Measurements from ENCODE around the gene HIRA. TPM values are rescaled to one million over a fixed set of nuclear protein-coding genes. Genes with fewer than 3 reads are reported as not detected.

The HIRA gene
- total and polyA plus RNA-seq, 9 of the 15 experiments (the other 6 are each of a cell fraction or from before 2014, with no cell fraction given): 0.96 to 132 (median 58.4) TPM

DNA sequence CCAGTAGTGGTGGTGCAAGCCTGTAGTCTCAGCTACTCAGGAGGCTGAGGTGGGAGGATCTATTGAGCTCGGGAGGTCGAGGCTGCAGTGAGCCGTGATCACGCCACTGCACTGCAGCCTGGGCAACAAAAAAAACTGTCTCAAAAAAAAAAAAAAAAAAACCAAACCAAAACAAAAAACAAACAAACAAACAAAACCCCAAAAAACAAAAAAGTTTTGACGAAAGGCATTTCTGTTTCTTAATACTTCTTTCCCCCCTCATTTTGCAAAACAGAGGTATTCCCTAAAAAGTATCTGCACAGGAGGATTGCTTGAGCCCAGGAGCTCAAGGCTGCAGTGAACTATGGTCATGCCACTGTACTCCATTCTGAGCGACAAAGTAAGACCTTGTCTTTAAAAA lies 11.2 kb downstream of the HIRA start (continued):
- TF ChIP-seq SRF (CRISPR knock-in tag; IDR thresholded peaks at IDR 0.05) (no peak), MECOM (CRISPR knock-in tag; IDR thresholded peaks at IDR 0.05) (0 out of 2 replicates have a peak, but pooled peaks have one; percentile 39), GTF2A2 (tag; IDR thresholded peaks at IDR 0.05) (0 out of 2 replicates have a peak, but pooled peaks have one; percentile 11), ZNF224 (CRISPR knock-in tag; IDR thresholded peaks at IDR 0.05) (no peak), ZNF561 (CRISPR knock-in tag; conservative IDR thresholded peaks at IDR 0.05) (no peak), ZNF384 (IDR thresholded peaks at IDR 0.05; ENCODE audit: low read depth, low read length) (peak; percentile 33; the same call in 1 of the 2 replicates), XRCC5 (IDR thresholded peaks at IDR 0.05; ENCODE audit: low read depth, low read length) (no peak), ZNF124 (CRISPR knock-in tag; IDR thresholded peaks at IDR 0.05) (no peak), MEF2A (IDR thresholded peaks at IDR 0.05; ENCODE audit: control insufficient read depth, low read depth, low read length) (no peak), FOXK2 (conservative IDR thresholded peaks at IDR 0.05 in 1 of 2, IDR thresholded peaks at IDR 0.05 in 1 of 2; ENCODE audit: low read depth in 2 of 2) (peak in 1 of 2 experiments; percentile 0; a peak in 1 of 4 replicates), JUND (IDR thresholded peaks at IDR 0.05; ENCODE audit: borderline replicate concordance, low read depth, low read length) (no peak), JUND (tag; IDR thresholded peaks at IDR 0.05; ENCODE audit: borderline replicate concordance, low read depth, low read length) (no peak), BHLHE40 (IDR thresholded peaks at IDR 0.05; ENCODE audit: low read length) (no peak), SNIP1 (IDR thresholded peaks at IDR 0.05; ENCODE audit: low read depth) (0 out of 2 replicates have a peak, but pooled peaks have one; percentile 24)
- TF ChIP-seq, protein P1, sequence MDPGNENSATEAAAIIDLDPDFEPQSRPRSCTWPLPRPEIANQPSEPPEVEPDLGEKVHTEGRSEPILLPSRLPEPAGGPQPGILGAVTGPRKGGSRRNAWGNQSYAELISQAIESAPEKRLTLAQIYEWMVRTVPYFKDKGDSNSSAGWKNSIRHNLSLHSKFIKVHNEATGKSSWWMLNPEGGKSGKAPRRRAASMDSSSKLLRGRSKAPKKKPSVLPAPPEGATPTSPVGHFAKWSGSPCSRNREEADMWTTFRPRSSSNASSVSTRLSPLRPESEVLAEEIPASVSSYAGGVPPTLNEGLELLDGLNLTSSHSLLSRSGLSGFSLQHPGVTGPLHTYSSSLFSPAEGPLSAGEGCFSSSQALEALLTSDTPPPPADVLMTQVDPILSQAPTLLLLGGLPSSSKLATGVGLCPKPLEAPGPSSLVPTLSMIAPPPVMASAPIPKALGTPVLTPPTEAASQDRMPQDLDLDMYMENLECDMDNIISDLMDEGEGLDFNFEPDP (CRISPR knock-in tag; IDR thresholded peaks at IDR 0.05): no peak
- TF ChIP-seq, protein P2, sequence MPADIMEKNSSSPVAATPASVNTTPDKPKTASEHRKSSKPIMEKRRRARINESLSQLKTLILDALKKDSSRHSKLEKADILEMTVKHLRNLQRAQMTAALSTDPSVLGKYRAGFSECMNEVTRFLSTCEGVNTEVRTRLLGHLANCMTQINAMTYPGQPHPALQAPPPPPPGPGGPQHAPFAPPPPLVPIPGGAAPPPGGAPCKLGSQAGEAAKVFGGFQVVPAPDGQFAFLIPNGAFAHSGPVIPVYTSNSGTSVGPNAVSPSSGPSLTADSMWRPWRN (IDR thresholded peaks at IDR 0.05; ENCODE audit: low read depth): no peak
